ENCODE measurements around the gene TMEM132D.

Gene TMEM132D

DNA sequence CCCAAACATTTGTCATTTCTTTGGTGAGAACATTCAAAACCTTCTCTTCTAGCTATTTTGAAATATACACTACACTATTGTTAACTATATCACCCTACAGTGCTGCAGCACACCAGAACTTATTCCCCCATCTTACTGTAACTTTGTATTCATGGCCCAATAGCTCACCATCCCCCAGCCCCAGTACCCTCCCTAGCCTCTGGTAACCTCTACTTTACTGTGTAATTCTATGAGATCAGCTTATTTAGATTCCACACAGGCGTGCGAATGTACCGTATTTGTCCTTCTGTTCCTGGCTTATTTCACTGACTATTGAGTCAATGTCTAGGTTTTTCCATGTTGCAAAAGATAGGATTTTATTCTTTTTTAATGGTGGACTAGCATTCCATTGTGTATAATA lies 469.0 kb downstream of the TMEM132D start:
- TF ChIP-seq, protein P1, sequence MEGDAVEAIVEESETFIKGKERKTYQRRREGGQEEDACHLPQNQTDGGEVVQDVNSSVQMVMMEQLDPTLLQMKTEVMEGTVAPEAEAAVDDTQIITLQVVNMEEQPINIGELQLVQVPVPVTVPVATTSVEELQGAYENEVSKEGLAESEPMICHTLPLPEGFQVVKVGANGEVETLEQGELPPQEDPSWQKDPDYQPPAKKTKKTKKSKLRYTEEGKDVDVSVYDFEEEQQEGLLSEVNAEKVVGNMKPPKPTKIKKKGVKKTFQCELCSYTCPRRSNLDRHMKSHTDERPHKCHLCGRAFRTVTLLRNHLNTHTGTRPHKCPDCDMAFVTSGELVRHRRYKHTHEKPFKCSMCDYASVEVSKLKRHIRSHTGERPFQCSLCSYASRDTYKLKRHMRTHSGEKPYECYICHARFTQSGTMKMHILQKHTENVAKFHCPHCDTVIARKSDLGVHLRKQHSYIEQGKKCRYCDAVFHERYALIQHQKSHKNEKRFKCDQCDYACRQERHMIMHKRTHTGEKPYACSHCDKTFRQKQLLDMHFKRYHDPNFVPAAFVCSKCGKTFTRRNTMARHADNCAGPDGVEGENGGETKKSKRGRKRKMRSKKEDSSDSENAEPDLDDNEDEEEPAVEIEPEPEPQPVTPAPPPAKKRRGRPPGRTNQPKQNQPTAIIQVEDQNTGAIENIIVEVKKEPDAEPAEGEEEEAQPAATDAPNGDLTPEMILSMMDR (conservative IDR thresholded peaks at IDR 0.05; ENCODE audit: control insufficient read depth, insufficient read depth, low read depth, low read length) = no peak
- no peak overlapping the region for H3K4me3 ChIP-seq (ENCODE audit: control insufficient read depth, low read depth, low read length)
- no peak for DNase-seq (ENCODE audit: low read depth)

GRCh38 chr12:129428240-129428936 lies 475.4 kb downstream of the TMEM132D start:
- no peak overlapping the region for H3K4me3 ChIP-seq (ENCODE audit: control insufficient read depth, low read depth, low read length)
- TF ChIP-seq, protein P1 (conservative IDR thresholded peaks at IDR 0.05; ENCODE audit: control insufficient read depth, insufficient read depth, low read depth, low read length) = no peak

GRCh38 chr12:129423041-129423580 lies 480.7 kb downstream of the TMEM132D start:
- H3K4me3 ChIP-seq (ENCODE audit: control insufficient read depth, low read depth, low read length) = no peak overlapping the region
- no peak for DNase-seq (ENCODE audit: low read depth)
- TF ChIP-seq, protein P1 (conservative IDR thresholded peaks at IDR 0.05; ENCODE audit: control insufficient read depth, insufficient read depth, low read depth, low read length) = no peak

More at GRCh38 chr12:129428240-129428936, 475.4 kb downstream of the TMEM132D start:
- DNase-seq (ENCODE audit: low read depth) = no peak

DNA sequence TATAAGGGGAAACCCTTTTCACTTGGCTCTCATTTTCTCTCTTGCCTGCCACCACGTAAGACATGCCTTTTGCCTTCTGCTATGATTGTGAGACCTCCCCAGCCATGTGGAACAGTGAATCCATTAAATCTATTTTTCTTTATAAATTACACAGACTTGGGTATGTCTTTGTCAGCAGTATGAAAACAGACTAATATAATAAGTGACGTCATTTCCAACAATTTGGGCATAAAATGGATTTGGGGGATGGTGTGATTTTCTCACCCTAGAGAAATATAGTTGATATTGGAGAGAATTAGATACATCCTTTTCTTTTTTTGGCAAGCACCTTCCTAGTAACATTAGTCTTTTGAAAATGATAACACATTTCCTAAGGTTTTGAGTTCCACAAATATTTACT lies 490.5 kb downstream of the TMEM132D start:
- TF ChIP-seq, protein P1 (conservative IDR thresholded peaks at IDR 0.05; ENCODE audit: control insufficient read depth, insufficient read depth, low read depth, low read length) = no peak
- DNase-seq (ENCODE audit: low read depth) = no peak
- no peak overlapping the region for H3K4me3 ChIP-seq (ENCODE audit: control insufficient read depth, low read depth, low read length)

GRCh38 chr12:129409281-129409680 lies 494.5 kb downstream of the TMEM132D start:
- TF ChIP-seq, protein P1 (conservative IDR thresholded peaks at IDR 0.05; ENCODE audit: control insufficient read depth, insufficient read depth, low read depth, low read length) = no peak
- H3K4me3 ChIP-seq (ENCODE audit: control insufficient read depth, low read depth, low read length) = no peak overlapping the region
- no peak for DNase-seq (ENCODE audit: low read depth)

GRCh38 chr12:129404556-129404955 lies 499.3 kb downstream of the TMEM132D start:
- H3K4me3 ChIP-seq (ENCODE audit: control insufficient read depth, low read depth, low read length) = no peak overlapping the region
- DNase-seq (ENCODE audit: low read depth) = no peak
- TF ChIP-seq, protein P1 (conservative IDR thresholded peaks at IDR 0.05; ENCODE audit: control insufficient read depth, insufficient read depth, low read depth, low read length) = no peak

Data from fibroblast of mammary gland (primary cell).